HepG2 (cell line): Measurements from ENCODE around the gene SHANK3. TPM values are rescaled to one million over a fixed set of nuclear protein-coding genes. Genes with fewer than 3 reads are reported as not detected.

Experiments used
- CREBL2 ChIP-seq: sonication (generic); formaldehyde crosslinking; IDR thresholded peaks from 2 replicates; pipeline ENCODE4 v1.8.1; 2023; ENCODE audit warnings: missing genetic modification reagents, mild to moderate bottlenecking, borderline replicate concordance
- DPF2 ChIP-seq: sonication (generic); formaldehyde crosslinking; IDR thresholded peaks from 2 replicates; pipeline ENCODE4 v1.4.0; 2020; ENCODE audit warnings: mild to moderate bottlenecking, low read depth, missing genetic modification reagents, borderline replicate concordance
- GZF1 ChIP-seq: sonication (generic); formaldehyde crosslinking; IDR thresholded peaks from 2 replicates; pipeline ENCODE4 v1.5.1; 2020; ENCODE audit warnings: mild to moderate bottlenecking, missing genetic modification reagents
- MED8 ChIP-seq: sonication (generic); formaldehyde crosslinking; IDR thresholded peaks from 2 replicates; pipeline ENCODE4 v1.8.1; 2023; ENCODE audit warnings: mild to moderate bottlenecking, missing genetic modification reagents; ENCODE audit not compliant: insufficient replicate concordance
- TEF ChIP-seq: sonication (generic); formaldehyde crosslinking; IDR thresholded peaks from 2 replicates; pipeline ENCODE4 v1.5.0; 2020; ENCODE audit warnings: missing genetic modification reagents
- TFE3 ChIP-seq: IDR thresholded peaks from 2 replicates; pipeline ENCODE4 v1.6.1; 2016
- THAP8 ChIP-seq: sonication (generic); formaldehyde crosslinking; IDR thresholded peaks from 2 replicates; pipeline ENCODE4 v1.5.1; 2020; ENCODE audit warnings: missing genetic modification reagents, mild to moderate bottlenecking, borderline replicate concordance
- ZBTB42 ChIP-seq: sonication (generic); formaldehyde crosslinking; IDR thresholded peaks from 2 replicates; pipeline ENCODE4 v1.5.0; 2020; ENCODE audit warnings: mild to moderate bottlenecking, missing genetic modification reagents
- ZFP62 ChIP-seq: sonication (generic); formaldehyde crosslinking; IDR thresholded peaks from 2 replicates; pipeline ENCODE4 v1.4.0; 2020; ENCODE audit warnings: missing genetic modification reagents
- ZNF879 ChIP-seq: sonication (generic); formaldehyde crosslinking; IDR thresholded peaks from 2 replicates; pipeline ENCODE4 v1.8.1; 2023; ENCODE audit warnings: missing genetic modification reagents
- ZSCAN5A ChIP-seq: sonication (generic); formaldehyde crosslinking; IDR thresholded peaks from 2 replicates; pipeline ENCODE4 v1.8.0; 2022; ENCODE audit warnings: mild to moderate bottlenecking, missing genetic modification reagents, borderline replicate concordance
- polyA plus RNA-seq, 8 experiments: library from polyadenylated mRNA; depleted of rRNA in 3 of 8; stranded (reverse) in 7 of 8; unstranded in 1 of 8; fragments of >200 nt; fragmentation: Illumina TruSeq in 4 of 8; extraction: Trizol in 4 of 8; gene quantifications; 2 replicates each; pipeline versions ENCODE4 v1.2.1 to v1.2.3, GENCODE V29; 2011 to 2016; ENCODE audit warnings: low read depth in 4 of 8, missing spikeins in 1 of 8, mixed read lengths in 1 of 8; ENCODE audit not compliant: insufficient read depth in 1 of 8
- total RNA-seq, 5 experiments: library from RNA; depleted of rRNA; stranded (reverse); fragments of >200 nt; fragmentation: Illumina TruSeq; extraction: Trizol; gene quantifications; 2 replicates each; pipeline ENCODE4 v1.2.3, GENCODE V29; 2016; ENCODE audit warnings: low read depth in 1 of 5

The SHANK3 gene
- total and polyA plus RNA-seq, 2 of the 13 experiments (the other 11 are each of a cell fraction or from before 2014, with no cell fraction given) = 2.9 to 4.6 TPM

GRCh38 chr22:50635591-50635990 lies 37.0 kb upstream of the SHANK3 start (continued):
- TF ChIP-seq CREBL2 (no peak), TEF (CRISPR knock-in tag) (no peak), GZF1 (CRISPR knock-in tag) (no peak), THAP8 (no peak), MED8 (CRISPR knock-in tag) (no peak), TFE3 (CRISPR knock-in tag) (no peak), ZFP62 (CRISPR knock-in tag) (no peak), ZNF879 (CRISPR knock-in tag) (no peak), DPF2 (no peak), ZBTB42 (no peak), ZSCAN5A (CRISPR knock-in tag) (no peak)
